HG03039 (cell line): Measurements from ENCODE around the gene GTF2F2.

Experiments used
- ATAC-seq: cut with Tn5 transposase; IDR thresholded peaks from one replicate; pipeline ENCODE4 v1.9.1; 2021; ENCODE audit warnings: mild to moderate bottlenecking, moderate library complexity; ENCODE audit not compliant: unreplicated experiment

The GTF2F2 gene

GRCh38 chr13:45209229-45209628, 88.9 kb downstream of the GTF2F2 start:
- ATAC-seq: no peak

GRCh38 chr13:45215392-45216077, 95.2 kb downstream of the GTF2F2 start:
- no peak for ATAC-seq

- no peak for ATAC-seq
These were observed 95.9 kb downstream of the GTF2F2 start for GRCh38 chr13:45216193-45216592.

GRCh38 chr13:45218689-45219088, 98.4 kb downstream of the GTF2F2 start:
- no peak for ATAC-seq

GRCh38 chr13:45219123-45219891, 99.0 kb downstream of the GTF2F2 start:
- no peak for ATAC-seq

- no peak for ATAC-seq
These were observed 99.6 kb downstream of the GTF2F2 start for GRCh38 chr13:45219938-45220375.

GRCh38 chr13:45220403-45220802, 100.1 kb downstream of the GTF2F2 start:
- ATAC-seq: no peak

- ATAC-seq: no peak
These were observed 102.2 kb downstream of the GTF2F2 start for GRCh38 chr13:45222516-45222915.

- ATAC-seq: no peak
These were observed 102.6 kb downstream of the GTF2F2 start for GRCh38 chr13:45222919-45223318.

GRCh38 chr13:45224176-45224575, 103.9 kb downstream of the GTF2F2 start:
- no peak for ATAC-seq

- ATAC-seq: no peak
These were observed 105.1 kb downstream of the GTF2F2 start for GRCh38 chr13:45225370-45225769.

- no peak for ATAC-seq
These were observed 105.7 kb downstream of the GTF2F2 start for GRCh38 chr13:45226024-45226423.

- no peak for ATAC-seq
These were observed 107.7 kb downstream of the GTF2F2 start for GRCh38 chr13:45228002-45228401.

GRCh38 chr13:45229172-45229571, 108.9 kb downstream of the GTF2F2 start:
- ATAC-seq: no peak

- ATAC-seq: no peak
These were observed 111.0 kb downstream of the GTF2F2 start for GRCh38 chr13:45231305-45231704.

- ATAC-seq: no peak
These were observed 111.4 kb downstream of the GTF2F2 start for GRCh38 chr13:45231722-45232121.

GRCh38 chr13:45232591-45232990, 112.3 kb downstream of the GTF2F2 start:
- no peak for ATAC-seq

GRCh38 chr13:45238945-45239795, 118.9 kb downstream of the GTF2F2 start:
- ATAC-seq: no peak

GRCh38 chr13:45240143-45240542, 119.8 kb downstream of the GTF2F2 start:
- ATAC-seq: no peak

GRCh38 chr13:45242070-45242469, 121.8 kb downstream of the GTF2F2 start:
- no peak for ATAC-seq

- no peak for ATAC-seq
These were observed 122.2 kb downstream of the GTF2F2 start for GRCh38 chr13:45242524-45242923.
